ENCODE measurements around the gene FBXO8.

DNA sequence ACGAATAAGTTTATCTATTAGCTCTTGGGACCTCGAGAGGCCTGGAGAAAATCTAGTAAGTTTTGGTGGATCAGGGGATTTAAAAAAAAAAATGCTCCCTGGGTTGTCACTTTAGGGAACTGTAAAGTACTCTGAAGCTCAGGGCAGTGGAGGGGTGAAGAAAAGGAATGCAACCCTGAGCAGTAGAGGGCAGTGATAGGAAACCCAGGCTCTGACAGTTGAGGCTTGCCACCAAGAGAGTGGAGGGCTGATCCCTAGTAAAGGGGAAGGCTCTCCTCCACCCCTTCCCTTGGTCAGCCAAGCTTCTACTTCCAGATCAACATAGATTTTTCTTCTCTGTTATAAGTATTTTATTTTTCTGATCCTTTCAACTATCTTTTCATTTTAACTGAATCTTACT is 73.1 kb downstream of the FBXO8 start:
- TF ChIP-seq REST (tag by site-specific recombination; IDR thresholded peaks at IDR 0.05) (no peak), ZXDB (tag by site-specific recombination; IDR thresholded peaks at IDR 0.05) (no peak), ZNF747 (tag by site-specific recombination; IDR thresholded peaks at IDR 0.05) (no peak), ZFP37 (tag by site-specific recombination; IDR thresholded peaks at IDR 0.05) (no peak), CTCF (tag by site-specific recombination; IDR thresholded peaks at IDR 0.05) (no peak), ZNF292 (tag by site-specific recombination; IDR thresholded peaks at IDR 0.05; ENCODE audit: borderline replicate concordance, low read depth) (no peak), ZNF140 (tag by site-specific recombination; IDR thresholded peaks at IDR 0.05) (no peak), TCF7L2 (IDR thresholded peaks at IDR 0.05; ENCODE audit: borderline replicate concordance, low read depth, low read length) (no peak), ZNF335 (tag by site-specific recombination; conservative IDR thresholded peaks at IDR 0.05) (no peak)

All from HEK293 (cell line).